ENCODE measurements around the gene SLC39A12.

- no peak for TF ChIP-seq PATZ1 (CRISPR knock-in tag; IDR thresholded peaks at IDR 0.05; ENCODE audit: borderline replicate concordance)
- no peak for TF ChIP-seq CREB5 (CRISPR knock-in tag; IDR thresholded peaks at IDR 0.05; ENCODE audit: low read depth)
- no peak for TF ChIP-seq OSR1 (CRISPR knock-in tag; IDR thresholded peaks at IDR 0.05)
- TF ChIP-seq ZC3H10 (CRISPR knock-in tag; IDR thresholded peaks at IDR 0.05) = no peak
- no peak for TF ChIP-seq SNAI2 (CRISPR knock-in tag; IDR thresholded peaks at IDR 0.05)
- TF ChIP-seq TOX (CRISPR knock-in tag; IDR thresholded peaks at IDR 0.05; ENCODE audit: borderline replicate concordance) = no peak
- TF ChIP-seq CSRNP3 (CRISPR knock-in tag; IDR thresholded peaks at IDR 0.05) = no peak
- no peak for TF ChIP-seq ZFP3 (CRISPR knock-in tag; IDR thresholded peaks at IDR 0.05)
- TF ChIP-seq TCF4 (CRISPR knock-in tag; IDR thresholded peaks at IDR 0.05; ENCODE audit: borderline replicate concordance) = no peak
- TF ChIP-seq PPARA (CRISPR knock-in tag; IDR thresholded peaks at IDR 0.05; ENCODE audit: borderline replicate concordance) = no peak
Measured at GRCh38 chr10:17907641-17908040, 44.1 kb upstream of the SLC39A12 start.
